HG02870 (cell line): ENCODE measurements around the gene THADA.
A peak's percentile ranks its signal among the peaks of the same experiment; 100 is the strongest.
"Not testable (repeated sequence)": the region's sequence is repeated elsewhere in the genome, so short reads cannot be mapped to it uniquely, and the experiment has no call there.

Source experiments
- ATAC-seq: cut with Tn5 transposase; IDR thresholded peaks from one replicate; pipeline ENCODE4 v1.9.1; 2021; ENCODE audit warnings: mild to moderate bottlenecking, moderate library complexity; ENCODE audit not compliant: unreplicated experiment

THADA gene

DNA sequence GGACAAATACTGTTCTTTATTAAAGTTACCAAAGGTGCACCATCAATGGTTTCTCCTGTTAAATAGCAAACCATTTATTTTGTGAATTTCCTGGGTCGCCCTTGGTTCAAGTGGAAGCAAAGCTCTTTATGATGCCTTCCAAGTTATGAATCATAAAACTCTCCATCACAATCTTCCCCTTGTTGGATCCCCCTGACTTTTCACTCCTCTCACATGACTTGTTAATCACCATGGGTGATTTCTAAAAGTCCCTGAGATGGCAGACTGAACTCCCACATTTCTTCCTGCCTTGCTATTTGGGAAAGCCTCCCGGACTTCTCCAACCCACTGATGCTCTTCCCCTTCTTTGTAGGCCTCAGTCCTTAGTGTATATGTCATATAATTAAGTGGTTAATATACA lies 176.0 kb downstream of the THADA start:
- ATAC-seq, result no peak

DNA sequence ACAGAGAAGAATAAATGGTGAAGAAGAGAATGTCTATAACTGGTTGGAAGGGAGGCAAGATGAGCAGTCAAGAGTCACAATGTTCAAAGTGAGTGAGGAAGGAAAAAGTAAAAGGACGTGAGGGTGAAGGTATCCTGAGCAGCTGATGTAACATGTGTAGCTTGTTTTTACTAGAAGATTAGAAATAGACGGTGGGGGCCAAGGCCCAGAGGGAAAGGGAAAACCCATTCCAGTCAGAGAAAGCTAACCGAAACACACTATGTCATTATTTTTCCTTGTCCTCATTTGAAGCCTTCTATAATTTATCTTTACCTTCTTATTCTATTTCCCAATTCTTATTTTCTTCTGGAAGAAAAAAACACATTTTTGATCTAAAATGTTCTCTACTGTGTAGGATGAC lies 176.6 kb downstream of the THADA start:
- ATAC-seq, result no peak

GRCh38 chr2:43418680-43419079 lies 177.2 kb downstream of the THADA start:
- ATAC-seq, result no peak

DNA sequence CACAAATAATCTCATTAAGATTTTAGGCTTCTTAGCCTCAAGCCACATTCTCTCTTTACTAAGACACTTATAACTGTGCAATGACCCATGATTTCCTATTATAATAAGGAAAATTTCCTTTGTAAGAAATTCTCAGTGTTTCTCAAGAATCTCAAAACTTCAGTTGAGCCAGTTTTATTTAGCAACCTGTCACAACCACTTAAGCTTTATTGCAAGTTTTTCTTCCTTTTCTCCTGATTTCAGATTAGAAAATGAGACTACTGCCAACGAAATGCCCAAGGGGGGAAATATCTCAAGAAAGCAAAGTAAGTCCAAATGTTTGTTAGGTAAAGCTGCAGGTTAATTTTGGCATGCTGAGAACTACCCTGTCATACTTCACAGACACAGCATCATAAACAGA lies 178.5 kb downstream of the THADA start:
- ATAC-seq, result no peak

GRCh38 chr2:43415592-43415991 lies 180.2 kb downstream of the THADA start:
- ATAC-seq, result no peak

DNA sequence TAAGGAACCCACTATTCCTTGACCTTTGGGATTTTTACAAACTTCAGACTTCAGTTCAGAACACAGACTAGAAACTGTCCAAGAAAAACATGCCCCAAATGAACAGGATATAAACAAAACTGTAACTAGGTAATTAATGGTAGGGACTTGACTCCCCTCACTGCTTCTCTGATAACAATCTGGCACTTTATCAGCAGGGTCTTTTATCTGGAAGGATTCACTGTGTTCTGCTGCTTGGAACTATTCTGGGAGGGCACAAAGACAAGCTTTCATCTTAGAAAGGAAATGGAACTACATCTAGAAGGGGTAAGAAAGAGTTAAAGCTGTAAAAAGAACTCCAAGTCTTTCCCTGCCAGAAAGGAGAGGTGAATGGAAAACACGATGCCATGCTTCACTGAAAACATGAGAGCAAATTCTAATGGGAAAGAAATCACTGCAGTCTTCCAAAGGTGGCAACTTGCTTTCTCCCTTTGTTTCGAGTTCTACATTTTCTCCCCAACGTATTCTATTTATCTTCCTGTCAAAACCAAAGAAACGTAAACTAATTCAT lies 181.2 kb downstream of the THADA start:
- no peak for ATAC-seq

- ATAC-seq, result no peak
Measured at GRCh38 chr2:43414033-43414432, 181.8 kb downstream of the THADA start.

DNA sequence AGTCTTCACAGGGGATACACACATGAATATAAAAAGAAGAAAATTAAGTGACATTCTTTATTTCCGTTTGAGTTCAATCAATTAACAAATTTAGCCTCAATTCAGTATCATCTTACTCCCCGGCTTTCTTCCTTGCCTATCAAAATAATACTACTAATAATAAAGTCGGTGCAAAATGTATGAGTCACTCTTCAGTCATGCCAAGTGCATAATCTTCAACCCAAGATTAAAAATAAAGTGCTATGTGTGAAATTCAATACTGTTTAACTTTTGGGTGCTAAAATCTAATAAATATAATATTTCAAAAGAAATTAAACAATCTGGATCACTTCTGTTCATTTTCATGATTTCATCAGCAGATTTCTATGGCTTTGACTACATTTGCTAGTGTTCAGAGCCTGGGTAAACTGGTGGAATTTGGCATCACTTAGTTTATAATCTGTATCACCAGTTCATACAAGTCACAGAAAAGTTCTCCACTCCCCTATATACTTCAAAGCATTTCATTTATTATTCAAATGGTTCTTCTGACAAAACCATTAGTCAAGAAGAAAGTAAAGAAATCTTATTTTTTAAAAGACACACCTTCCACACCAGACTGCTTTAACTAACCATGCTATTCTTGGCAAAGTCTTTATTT lies 183.6 kb downstream of the THADA start:
- no peak for ATAC-seq

DNA sequence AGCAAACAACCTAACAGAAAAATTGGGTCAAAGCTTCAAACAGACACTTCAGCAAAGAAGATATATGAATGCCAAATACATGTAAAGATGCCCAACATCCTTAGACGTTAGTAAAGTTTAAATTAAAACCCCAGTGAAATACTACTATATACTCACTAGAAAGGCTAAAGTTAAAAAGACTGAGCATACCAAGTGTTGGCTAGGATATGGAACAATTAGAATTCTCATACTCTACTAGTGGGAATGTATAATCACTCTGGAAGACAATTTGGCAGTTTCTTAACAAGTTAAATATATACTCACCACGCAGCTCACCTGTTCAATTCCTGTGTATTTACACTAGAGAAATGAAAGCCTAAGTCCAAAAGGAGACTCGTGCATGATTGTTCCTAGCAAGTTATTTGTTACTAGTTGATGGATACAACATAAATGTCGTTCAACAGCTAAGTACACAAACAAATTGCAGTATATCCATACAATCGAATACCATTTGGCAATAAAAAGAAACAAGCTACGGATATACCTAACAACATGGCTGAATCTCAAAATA lies 185.7 kb downstream of the THADA start:
- no peak for ATAC-seq

DNA sequence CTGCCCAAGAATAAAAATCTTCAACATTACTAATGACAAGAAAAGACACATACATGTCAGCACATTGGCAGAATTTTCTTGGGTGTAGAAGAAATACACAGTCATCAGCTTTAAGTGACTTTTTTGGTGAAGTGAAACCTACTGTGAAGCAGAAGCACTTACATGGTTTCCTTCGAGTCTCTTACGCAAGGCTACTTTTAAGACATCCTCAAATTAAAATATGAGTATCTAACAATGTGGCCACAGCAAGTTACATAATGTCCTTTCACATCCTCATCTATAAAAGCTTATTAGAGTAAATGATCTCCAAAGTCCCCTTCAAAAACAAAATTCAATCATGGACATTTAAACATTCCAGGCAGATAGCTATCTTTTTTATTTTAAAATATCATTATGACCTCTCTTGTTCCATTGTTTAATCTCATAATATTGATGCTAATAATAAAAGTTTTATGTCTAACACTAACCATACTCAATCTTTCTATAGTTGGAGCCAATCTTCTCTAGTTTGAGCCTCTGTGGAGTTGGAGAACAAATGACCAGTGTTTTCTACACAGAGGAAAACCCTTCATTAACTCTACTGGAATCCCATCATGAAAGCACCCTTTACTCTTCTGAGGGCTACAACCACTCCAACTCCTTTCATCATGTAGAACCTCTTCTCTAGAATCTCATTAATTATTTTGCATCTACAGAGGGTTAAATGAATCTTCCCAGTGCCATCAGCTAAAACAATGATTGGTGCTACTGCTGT lies 187.3 kb downstream of the THADA start:
- peak; percentile 76 for ATAC-seq

GRCh38 chr2:43407935-43408334 lies 187.9 kb downstream of the THADA start:
- ATAC-seq, result peak; percentile 56

DNA sequence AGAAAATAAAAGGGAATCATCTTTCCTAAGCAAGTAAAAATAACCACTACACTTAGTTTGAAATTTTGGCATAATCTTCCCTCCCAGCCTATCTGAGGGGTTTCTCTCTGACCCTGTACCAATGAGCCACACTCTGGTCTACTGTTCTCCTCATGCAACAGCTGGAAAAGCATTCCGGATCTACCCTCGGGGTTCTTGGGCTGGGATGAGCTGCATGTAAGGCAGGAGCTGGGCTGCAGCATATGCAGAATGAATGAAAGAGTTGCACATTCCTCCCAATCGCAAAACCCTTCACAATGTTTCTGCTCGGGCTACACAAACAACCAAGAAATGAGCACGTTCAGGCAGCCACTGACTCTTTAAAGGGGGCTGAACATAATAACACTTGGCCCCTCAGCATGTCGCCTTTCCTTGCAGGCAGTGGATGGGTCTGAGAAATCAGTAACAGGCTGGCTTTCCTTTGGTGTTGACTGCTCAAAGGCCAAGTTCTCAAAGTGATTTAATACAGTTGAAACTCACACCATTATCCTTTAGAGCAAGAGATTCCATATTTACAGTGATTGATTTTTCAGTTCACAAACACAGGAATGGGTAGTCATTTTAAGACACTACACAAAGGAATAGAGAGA lies 189.1 kb downstream of the THADA start:
- ATAC-seq, result no peak

DNA sequence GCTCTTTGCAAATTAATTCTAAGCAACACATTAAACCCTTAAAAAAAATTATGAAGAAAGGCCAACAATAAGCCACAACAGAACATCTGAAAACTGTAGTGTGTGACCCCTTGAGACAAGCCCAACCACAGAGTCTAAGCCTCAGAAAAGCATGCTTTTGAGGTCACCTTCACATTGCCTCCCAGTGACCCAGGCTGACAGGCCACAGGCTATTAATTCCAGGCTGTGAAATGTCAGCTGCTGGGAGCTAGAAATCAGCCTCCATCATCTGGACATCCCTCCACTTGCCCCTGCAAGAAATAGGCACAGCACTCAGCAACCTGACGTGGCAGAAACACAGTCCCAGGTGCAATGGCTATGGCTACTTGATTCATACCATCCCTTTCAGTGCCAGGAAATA lies 190.0 kb downstream of the THADA start:
- ATAC-seq, result no peak

- peak; percentile 40 for ATAC-seq
Measured at GRCh38 chr2:43402452-43402937, 193.3 kb downstream of the THADA start.

DNA sequence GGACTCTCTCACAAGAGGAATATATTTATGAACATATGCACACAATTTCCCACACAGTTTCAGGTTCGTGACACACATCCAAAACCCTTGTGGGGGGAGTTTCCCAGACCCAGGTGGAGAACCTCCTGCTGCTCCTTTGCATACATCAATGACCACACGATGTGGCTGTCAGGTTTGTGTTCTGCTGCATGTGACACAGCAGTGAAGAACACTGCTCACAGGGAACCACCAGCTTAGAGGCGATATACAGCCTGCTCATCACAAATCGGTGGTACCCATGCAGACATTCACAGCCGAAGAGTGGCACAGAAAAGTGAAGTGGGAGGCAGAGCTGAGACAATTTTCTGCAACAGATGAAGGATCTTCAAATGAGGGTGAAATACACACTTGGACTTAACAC lies 193.8 kb downstream of the THADA start:
- ATAC-seq, result peak; percentile 87

DNA sequence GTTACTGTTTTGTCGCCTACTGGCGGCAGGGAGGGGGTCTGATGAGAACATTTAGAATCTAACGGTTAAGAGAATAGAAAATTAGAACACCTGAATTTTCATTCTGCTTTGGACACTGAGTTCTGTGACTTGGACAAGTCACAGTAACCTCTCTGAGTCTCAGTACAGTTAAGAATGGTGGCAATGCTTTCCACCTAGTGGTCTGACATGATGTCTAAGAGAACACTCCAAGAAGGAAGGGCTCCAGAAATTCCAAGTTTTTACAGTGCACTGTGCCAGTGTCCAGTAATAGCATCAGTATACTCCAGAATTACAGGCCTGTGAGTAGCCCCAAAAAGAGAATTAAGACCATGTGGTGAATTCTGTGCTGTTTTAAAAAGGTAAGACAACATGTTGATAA lies 195.3 kb downstream of the THADA start:
- no peak for ATAC-seq

DNA sequence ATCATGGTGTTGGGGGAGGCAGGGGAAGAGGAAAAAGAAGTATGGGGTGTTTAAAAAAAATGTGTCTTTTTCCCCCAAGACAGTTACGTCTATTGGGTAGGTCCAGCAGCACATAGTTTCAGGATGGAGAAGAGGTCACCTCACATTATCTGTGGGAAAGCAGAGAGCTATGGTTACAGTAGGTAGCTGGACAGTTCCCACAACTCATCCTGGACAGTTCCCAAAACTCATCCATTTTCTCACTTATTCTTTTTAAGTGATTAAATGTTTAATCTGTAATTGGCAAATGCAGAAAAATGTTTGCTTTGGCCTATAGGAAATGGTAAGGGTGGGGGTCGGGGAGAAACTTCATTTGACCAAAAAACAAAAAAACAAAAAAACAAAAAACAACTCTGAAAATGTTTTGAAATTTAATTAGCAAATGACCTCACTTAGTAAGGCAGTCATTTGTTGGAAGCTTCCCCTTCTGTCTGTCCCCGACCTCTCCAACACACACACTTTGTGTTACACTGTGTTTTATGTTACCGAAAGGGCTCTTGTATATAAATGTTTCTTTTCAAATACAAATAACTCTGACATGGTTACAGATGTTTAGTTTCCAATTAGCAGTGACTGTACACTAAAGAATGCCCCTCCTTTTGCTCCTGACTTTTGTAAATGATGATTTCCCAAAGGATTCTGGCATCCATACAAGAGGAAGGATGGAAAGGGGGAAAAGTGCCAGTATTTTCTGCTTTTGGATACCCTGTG lies 196.1 kb downstream of the THADA start:
- no peak for ATAC-seq

DNA sequence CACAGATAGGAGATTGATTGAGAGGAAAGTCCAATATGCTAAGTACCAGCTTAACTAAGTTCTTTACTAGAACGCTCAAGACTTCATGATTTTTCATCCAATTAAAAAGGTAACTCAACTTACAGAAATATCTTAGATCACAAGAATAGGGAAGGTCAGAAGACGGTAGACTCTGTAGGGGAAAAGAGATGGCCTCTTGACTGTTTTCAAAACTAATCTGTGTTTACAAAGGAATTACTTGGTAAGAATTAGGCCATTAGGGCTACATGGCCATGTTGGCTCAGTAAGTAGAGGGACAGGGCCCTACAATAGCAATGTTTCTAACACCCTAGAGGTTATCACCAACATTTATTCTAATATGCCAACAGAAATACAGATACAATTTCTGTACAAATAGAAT lies 196.7 kb downstream of the THADA start:
- no peak for ATAC-seq

DNA sequence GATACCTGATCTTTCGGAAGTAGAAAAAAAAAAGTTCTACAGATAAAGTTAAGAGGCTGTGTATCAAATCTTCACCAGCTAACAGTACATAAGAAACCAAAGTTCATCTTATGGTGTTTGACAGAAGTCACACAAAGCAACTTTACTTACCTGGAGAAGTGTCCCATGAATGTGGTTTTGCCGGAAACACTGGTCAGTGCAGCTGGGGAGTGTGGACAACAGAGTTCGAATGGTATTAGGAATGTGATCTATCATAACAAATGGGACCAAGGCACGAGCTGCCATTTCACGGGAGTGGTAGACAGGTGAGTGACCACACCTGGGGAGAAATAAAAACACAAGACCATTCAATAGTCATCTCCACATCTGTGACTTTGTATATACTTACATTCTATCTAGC lies 198.0 kb downstream of the THADA start:
- no peak for ATAC-seq

DNA sequence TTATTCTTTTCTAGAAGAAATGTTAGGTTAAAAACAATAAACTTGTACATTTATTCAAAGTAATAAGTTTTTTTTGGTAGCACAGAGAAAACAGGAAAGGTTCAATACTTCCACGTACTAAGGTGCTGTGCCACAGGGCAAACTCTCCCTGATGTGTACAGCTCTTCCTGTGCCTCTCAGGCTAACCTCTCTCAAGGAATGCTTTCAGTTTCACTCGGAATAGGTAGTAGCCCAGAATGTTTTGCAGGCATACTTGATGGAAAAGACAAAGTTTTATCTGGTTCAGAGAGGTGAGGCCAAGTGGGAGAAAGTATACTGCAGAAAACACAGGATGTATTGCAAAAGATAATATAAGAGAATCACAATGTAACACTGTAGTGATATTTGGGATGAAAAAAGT lies 198.4 kb downstream of the THADA start:
- no peak for ATAC-seq

- not testable (repeated sequence) for ATAC-seq
Measured at GRCh38 chr2:43396344-43396743, 199.5 kb downstream of the THADA start.
